Loucy (cell line): Measurements from ENCODE around the gene EXOSC7.

Experiments
- CTCF ChIP-seq: fragments of 200-600 bp; sonication (generic); conservative IDR thresholded peaks from 2 replicates; pipeline ENCODE4 v1.5.1; 2014; ENCODE audit warnings: mild to moderate bottlenecking, antibody characterized with exemption, low read length
- EZH2phosphoT487 ChIP-seq: fragments of 200-600 bp; IDR thresholded peaks from 2 replicates; pipeline ENCODE4 v1.6.1; 2018; ENCODE audit warnings: antibody characterized with exemption, mild to moderate bottlenecking, moderate library complexity, borderline replicate concordance

GRCh38 chr3:45032113-45032512, 56.1 kb downstream of the EXOSC7 start:
- TF ChIP-seq CTCF (no peak), EZH2phosphoT487 (no peak)
